ENCODE measurements around the gene DLEC1. TPM values are rescaled to one million over a fixed set of nuclear protein-coding genes. Genes with fewer than 3 reads are reported as not detected.

DLEC1 gene
- total RNA-seq, 1 donor from 2014 or later, result 0.54 TPM

DNA sequence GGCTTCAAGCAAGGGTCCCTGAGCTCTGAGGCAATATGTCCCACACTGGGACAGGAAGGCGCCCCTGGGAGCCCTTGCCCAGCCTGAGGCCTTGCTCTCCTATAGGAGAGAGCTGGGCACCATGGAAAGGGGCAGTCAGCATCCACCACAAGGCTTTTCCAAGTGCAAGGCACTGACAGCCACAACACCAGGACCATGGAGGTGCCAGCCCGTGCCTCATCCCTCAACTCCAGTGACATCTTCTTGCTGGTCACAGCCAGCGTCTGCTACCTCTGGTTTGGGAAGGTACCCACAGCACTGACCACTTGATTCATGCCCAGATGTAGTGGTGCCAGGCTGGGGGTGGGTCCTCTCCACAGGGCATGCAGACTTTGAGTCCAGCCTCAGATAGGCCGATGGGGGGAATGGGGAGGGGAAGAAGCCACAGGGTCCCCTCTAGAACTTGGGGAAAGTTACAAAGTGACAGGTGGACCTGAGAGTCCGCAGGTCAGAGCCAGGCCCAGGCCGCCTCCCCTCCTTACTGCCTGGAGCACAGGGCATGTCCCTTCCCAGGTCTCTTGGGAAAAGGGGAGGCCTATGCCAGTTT, 36.6 kb upstream of the DLEC1 start:
- TF ChIP-seq, protein P1, sequence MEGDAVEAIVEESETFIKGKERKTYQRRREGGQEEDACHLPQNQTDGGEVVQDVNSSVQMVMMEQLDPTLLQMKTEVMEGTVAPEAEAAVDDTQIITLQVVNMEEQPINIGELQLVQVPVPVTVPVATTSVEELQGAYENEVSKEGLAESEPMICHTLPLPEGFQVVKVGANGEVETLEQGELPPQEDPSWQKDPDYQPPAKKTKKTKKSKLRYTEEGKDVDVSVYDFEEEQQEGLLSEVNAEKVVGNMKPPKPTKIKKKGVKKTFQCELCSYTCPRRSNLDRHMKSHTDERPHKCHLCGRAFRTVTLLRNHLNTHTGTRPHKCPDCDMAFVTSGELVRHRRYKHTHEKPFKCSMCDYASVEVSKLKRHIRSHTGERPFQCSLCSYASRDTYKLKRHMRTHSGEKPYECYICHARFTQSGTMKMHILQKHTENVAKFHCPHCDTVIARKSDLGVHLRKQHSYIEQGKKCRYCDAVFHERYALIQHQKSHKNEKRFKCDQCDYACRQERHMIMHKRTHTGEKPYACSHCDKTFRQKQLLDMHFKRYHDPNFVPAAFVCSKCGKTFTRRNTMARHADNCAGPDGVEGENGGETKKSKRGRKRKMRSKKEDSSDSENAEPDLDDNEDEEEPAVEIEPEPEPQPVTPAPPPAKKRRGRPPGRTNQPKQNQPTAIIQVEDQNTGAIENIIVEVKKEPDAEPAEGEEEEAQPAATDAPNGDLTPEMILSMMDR (IDR thresholded peaks at IDR 0.05; ENCODE audit: insufficient read depth, low read depth, low read length), result no peak
- no peak for TF ChIP-seq EZH2 (IDR thresholded peaks at IDR 0.05; ENCODE audit: insufficient read depth, low read length)
- H3K4me1 ChIP-seq (ENCODE audit: insufficient read depth, low read length), result peaks cover 12% of the 10 kb centered on the region
- H3K27ac ChIP-seq (ENCODE audit: low read depth, low read length), result no peak overlapping the region
- FAIRE-seq, result no peak
- Mint-ChIP-seq H3K4me3 (ENCODE audit: unreplicated experiment) (no peak overlapping the region), H3K4me1 (ENCODE audit: low read depth, unreplicated experiment) (peaks cover 5% of the 10 kb centered on the region), H3K9me3 (ENCODE audit: unreplicated experiment) (no peaks in the 10 kb centered on the region), H3K27ac (ENCODE audit: unreplicated experiment) (no peak overlapping the region), H3K27me3 (ENCODE audit: low read depth, unreplicated experiment) (peaks cover 4% of the 10 kb centered on the region), H3K36me3 (ENCODE audit: low read depth, unreplicated experiment) (no peaks in the 10 kb centered on the region)
- H3K36me3 ChIP-seq (ENCODE audit: insufficient read depth, low read length), result no peaks in the 10 kb centered on the region
- H2AFZ ChIP-seq (ENCODE audit: low read depth, low read length), result no peak overlapping the region
- H3K79me2 ChIP-seq (ENCODE audit: insufficient read depth, low read length), result no peaks in the 10 kb centered on the region
- DNase-seq (ENCODE audit: low read depth), result no peak
- no peak overlapping the region for H3K4me2 ChIP-seq (ENCODE audit: low read length)
- no peak overlapping the region for H3K9ac ChIP-seq (ENCODE audit: low read length)
- no peak overlapping the region for H3K4me3 ChIP-seq (ENCODE audit: insufficient read depth, low read depth, low read length)
- no peaks in the 10 kb centered on the region for H3K9me3 ChIP-seq (ENCODE audit: insufficient read depth, low read depth, low read length)
- no peaks in the 10 kb centered on the region for H3K27me3 ChIP-seq (ENCODE audit: insufficient read depth, low read length)
- H4K20me1 ChIP-seq (ENCODE audit: insufficient read depth, low read length), result peaks cover 6% of the 10 kb centered on the region

DNA sequence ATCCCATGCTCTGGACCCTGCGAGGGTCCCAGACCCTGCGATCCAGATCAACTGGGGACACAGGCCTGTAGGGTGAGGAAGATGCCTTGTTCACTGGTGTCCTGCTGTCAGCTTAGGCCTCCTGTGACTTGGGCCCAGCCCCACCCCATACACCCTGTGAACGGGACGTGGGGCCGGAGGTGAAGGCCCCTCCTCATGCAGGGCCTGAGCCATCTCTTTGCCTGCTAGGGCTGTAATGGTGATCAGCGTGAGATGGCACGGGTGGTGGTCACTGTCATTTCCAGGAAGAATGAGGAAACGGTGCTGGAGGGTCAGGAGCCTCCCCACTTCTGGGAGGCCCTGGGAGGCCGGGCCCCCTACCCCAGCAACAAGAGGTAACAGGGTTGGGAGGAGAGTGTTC, 36.1 kb upstream of the DLEC1 start:
- H3K9ac ChIP-seq (ENCODE audit: low read length), result no peak overlapping the region
- H3K4me1 Mint-ChIP-seq (ENCODE audit: low read depth, unreplicated experiment), result peaks cover 5% of the 10 kb centered on the region
- no peak overlapping the region for H3K27ac Mint-ChIP-seq (ENCODE audit: unreplicated experiment)
- no peaks in the 10 kb centered on the region for H3K9me3 Mint-ChIP-seq (ENCODE audit: unreplicated experiment)
- H3K79me2 ChIP-seq (ENCODE audit: insufficient read depth, low read length), result no peaks in the 10 kb centered on the region
- no peaks in the 10 kb centered on the region for H3K9me3 ChIP-seq (ENCODE audit: insufficient read depth, low read depth, low read length)
- no peak overlapping the region for H2AFZ ChIP-seq (ENCODE audit: low read depth, low read length)
- H3K4me3 Mint-ChIP-seq (ENCODE audit: unreplicated experiment), result no peak overlapping the region
- H3K36me3 ChIP-seq (ENCODE audit: insufficient read depth, low read length), result no peaks in the 10 kb centered on the region
- H3K27me3 Mint-ChIP-seq (ENCODE audit: low read depth, unreplicated experiment), result peaks cover 4% of the 10 kb centered on the region
- peaks cover 6% of the 10 kb centered on the region for H4K20me1 ChIP-seq (ENCODE audit: insufficient read depth, low read length)
- FAIRE-seq (no peak), DNase-seq (ENCODE audit: low read depth) (no peak)
- TF ChIP-seq, protein P1 (IDR thresholded peaks at IDR 0.05; ENCODE audit: insufficient read depth, low read depth, low read length), result no peak
- TF ChIP-seq EZH2 (IDR thresholded peaks at IDR 0.05; ENCODE audit: insufficient read depth, low read length), result no peak
- H3K4me2 ChIP-seq (ENCODE audit: low read length), result no peak overlapping the region
- H3K4me1 ChIP-seq (ENCODE audit: insufficient read depth, low read length), result peaks cover 12% of the 10 kb centered on the region
- no peak overlapping the region for H3K4me3 ChIP-seq (ENCODE audit: insufficient read depth, low read depth, low read length)
- no peak overlapping the region for H3K27ac ChIP-seq (ENCODE audit: low read depth, low read length)
- H3K36me3 Mint-ChIP-seq (ENCODE audit: low read depth, unreplicated experiment), result peaks cover 1% of the 10 kb centered on the region
- no peaks in the 10 kb centered on the region for H3K27me3 ChIP-seq (ENCODE audit: insufficient read depth, low read length)

DNA sequence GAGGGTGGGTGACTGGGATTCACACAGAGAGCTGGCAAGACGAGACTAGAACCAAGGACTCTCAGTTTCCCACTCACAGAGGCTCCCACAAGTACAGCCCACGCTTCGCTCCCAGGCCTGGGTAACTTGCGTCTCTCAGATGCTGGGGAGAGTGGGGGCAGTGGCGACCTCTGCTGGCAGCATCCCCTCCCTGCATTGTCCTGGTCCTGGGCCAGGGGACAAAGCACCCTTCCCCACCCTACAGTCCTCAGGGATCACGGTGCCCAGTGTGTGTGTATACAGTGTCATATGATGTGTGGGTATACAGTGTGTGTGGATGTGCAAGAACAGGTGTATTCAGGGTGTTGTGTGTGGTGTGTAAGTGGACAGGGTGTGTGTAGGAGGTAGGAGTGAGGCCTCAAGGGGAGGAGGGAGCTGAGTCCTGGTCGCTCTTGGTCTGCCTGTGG, 35.6 kb upstream of the DLEC1 start:
- Mint-ChIP-seq H3K4me3 (ENCODE audit: unreplicated experiment) (no peak overlapping the region), H3K27me3 (ENCODE audit: low read depth, unreplicated experiment) (peaks cover 4% of the 10 kb centered on the region), H3K36me3 (ENCODE audit: low read depth, unreplicated experiment) (peaks cover 3% of the 10 kb centered on the region), H3K4me1 (ENCODE audit: low read depth, unreplicated experiment) (peaks cover 5% of the 10 kb centered on the region), H3K9me3 (ENCODE audit: unreplicated experiment) (no peaks in the 10 kb centered on the region), H3K27ac (ENCODE audit: unreplicated experiment) (no peak overlapping the region)
- no peak for DNase-seq (ENCODE audit: low read depth)
- Histone ChIP-seq H3K27ac (ENCODE audit: low read depth, low read length) (no peak overlapping the region), H3K9me3 (ENCODE audit: insufficient read depth, low read depth, low read length) (no peaks in the 10 kb centered on the region), H3K4me1 (ENCODE audit: insufficient read depth, low read length) (peaks cover 9% of the 10 kb centered on the region), H2AFZ (ENCODE audit: low read depth, low read length) (no peak overlapping the region), H3K4me3 (ENCODE audit: insufficient read depth, low read depth, low read length) (no peak overlapping the region), H3K79me2 (ENCODE audit: insufficient read depth, low read length) (no peaks in the 10 kb centered on the region), H3K4me2 (ENCODE audit: low read length) (no peak overlapping the region), H3K27me3 (ENCODE audit: insufficient read depth, low read length) (no peaks in the 10 kb centered on the region), H3K9ac (ENCODE audit: low read length) (no peak overlapping the region), H4K20me1 (ENCODE audit: insufficient read depth, low read length) (peaks cover 6% of the 10 kb centered on the region), H3K36me3 (ENCODE audit: insufficient read depth, low read length) (no peaks in the 10 kb centered on the region)
- FAIRE-seq, result no peak
- TF ChIP-seq, protein P1 (IDR thresholded peaks at IDR 0.05; ENCODE audit: insufficient read depth, low read depth, low read length), result peak; percentile 78
- TF ChIP-seq EZH2 (IDR thresholded peaks at IDR 0.05; ENCODE audit: insufficient read depth, low read length), result no peak
